Heart left ventricle (tissue), 16 donors: ENCODE measurements around the gene CTNNA3. TPM values are rescaled to one million over a fixed set of nuclear protein-coding genes. Genes with fewer than 3 reads are reported as not detected.

Experiments
- ATAC-seq, 4 donors: fragments of 200-7000 bp; cut with Tn5 transposase; one replicate each; pipeline ENCODE4 v1.9.1; 2020 to 2022; ENCODE audit warnings: moderate library complexity in 4 of 4, mild to moderate bottlenecking in 3 of 4, moderate number of reproducible peaks in 1 of 4
- DNase-seq, 5 donors: peaks; one replicate each; pipeline ENCODE4 v3.0.0-alpha.2; 2020
- H3K27ac ChIP-seq, 12 donors: fragments of 200-600 bp; sonication (generic) in 4 of 12; one replicate each; pipeline versions ENCODE4 v1.5.0 to v1.8.0; 2016 to 2022; ENCODE audit warnings: mild to moderate bottlenecking in 2 of 12
- H3K27me3 ChIP-seq, 9 donors: fragments of 200-600 bp; sonication (generic) in 2 of 9; one replicate each; pipeline versions ENCODE4 v1.5.1 to v1.8.0; 2016 to 2022; ENCODE audit warnings: mild to moderate bottlenecking in 3 of 9
- H3K36me3 ChIP-seq, 9 donors: fragments of 200-600 bp; sonication (generic) in 2 of 9; one replicate each; pipeline versions ENCODE4 v1.5.0 to v1.8.0; 2018 to 2022; ENCODE audit warnings: mild to moderate bottlenecking in 2 of 9
- H3K4me1 ChIP-seq, 12 donors: fragments of 200-600 bp; sonication (generic) in 4 of 12; one replicate each; pipeline versions ENCODE4 v1.5.0 to v1.8.0; 2016 to 2022; ENCODE audit warnings: mild to moderate bottlenecking in 3 of 12
- H3K4me3 ChIP-seq, 12 donors: fragments of 200-600 bp; sonication (generic) in 4 of 12; one replicate each; pipeline versions ENCODE4 v1.5.0 to v1.8.0; 2017 to 2022; ENCODE audit warnings: mild to moderate bottlenecking in 9 of 12, moderate library complexity in 4 of 12
- H3K9me3 ChIP-seq, 12 donors: fragments of 200-600 bp; sonication (generic) in 4 of 12; one replicate each; pipeline versions ENCODE4 v1.5.0 to v1.8.0; 2016 to 2022; ENCODE audit warnings: mild to moderate bottlenecking in 1 of 12
- POLR2A ChIP-seq, 2 donors: fragments of 450-650 bp; IDR thresholded peaks; one replicate each; pipeline ENCODE4 v1.6.1; 2017; ENCODE audit warnings: antibody characterized with exemption in 2 of 2, mild to moderate bottlenecking in 2 of 2, moderate library complexity in 2 of 2
- WGBS, 4 donors: extraction: QIAGEN DNeasy Blood & Tissue Kit in 2 of 4; methylation state at CpG; one replicate each; pipeline versions ENCODE4 v1.1.5 to v1.1.7; 2013 to 2018; 5-methylcytosine and 5-hydroxymethylcytosine counted together
- intact Hi-C, 10 donors: fragments of 100-400 bp; cut with DNase I; formaldehyde crosslinking; loops; one replicate each; pipeline versions ENCODE4 v1.11.1 to v1.14.2; 2022
- polyA plus RNA-seq, 2 donors: library from polyadenylated mRNA; stranded (reverse); fragments of 200-250 nt; gene quantifications; one replicate each; pipeline ENCODE4 v1.2.3, GENCODE V29; 2013
- total RNA-seq, 9 donors: library from RNA; depleted of rRNA in 2 of 9; stranded (reverse); fragments of >200 nt in 2 of 9; fragmentation: NEBNext Ultra II Directional in 3 of 9; extraction: Animal tissue kit (Norgen Biotek cat#: 25700) in 3 of 9; gene quantifications; one replicate each; pipeline versions ENCODE4 v1.1.0 to v1.2.4, GENCODE V29; 2016 to 2023
- TF ChIP-seq, protein P1 (sequence below), 12 donors: fragments of 200-600 bp; sonication (generic) in 4 of 12; IDR thresholded peaks; one replicate each; pipeline versions ENCODE4 v1.5.0 to v1.8.0; 2018 to 2022; ENCODE audit warnings: antibody characterized with exemption in 12 of 12, mild to moderate bottlenecking in 5 of 12
- donor health status: ischemic (EF 13 %, LVEDD 7.1; RV severe dilation, severe dysfunction).
- donor health status: healthy with polysubstance abuse.
- donor health status: DM: no; HTN: yes; CAD: no.
- donor health status: DM: no; HTN: no; CAD: no.
- donor health status: ischemic (EF 25% LVEDD 6.9; RV normal size, moderate dysfunction).
- donor health status: ischemic (EF 25% LVEDD 5.7; RV mildly dilated, moderate dysfunction).
- donor health status: healthy.
- donor health status: DM: yes; HTN: yes; CAD: no.
- donor health status: ischemic (EF 35%, LVEDD 5.7; RV mildly dilated, moderate dysfunction).
- donor health status: nonischemic (EF 11% LVEDD 7.7; RV severe dilation, severe dysfunction).
- donor health status: DM: yes; HTN: yes; CAD: no.
- donor health status: PGD.
- donor health status: ischemic (EF 29% LVEDD 5.4; RV normal size, mild dysfunction).
- donor health status: nonischemic (EF 23%, LVEDD 6.1; RV moderate dilation, normal function).

CTNNA3 gene
- total and polyA plus RNA-seq, 11 donors, result 4.8 to 200 (median 99.0) TPM

DNA sequence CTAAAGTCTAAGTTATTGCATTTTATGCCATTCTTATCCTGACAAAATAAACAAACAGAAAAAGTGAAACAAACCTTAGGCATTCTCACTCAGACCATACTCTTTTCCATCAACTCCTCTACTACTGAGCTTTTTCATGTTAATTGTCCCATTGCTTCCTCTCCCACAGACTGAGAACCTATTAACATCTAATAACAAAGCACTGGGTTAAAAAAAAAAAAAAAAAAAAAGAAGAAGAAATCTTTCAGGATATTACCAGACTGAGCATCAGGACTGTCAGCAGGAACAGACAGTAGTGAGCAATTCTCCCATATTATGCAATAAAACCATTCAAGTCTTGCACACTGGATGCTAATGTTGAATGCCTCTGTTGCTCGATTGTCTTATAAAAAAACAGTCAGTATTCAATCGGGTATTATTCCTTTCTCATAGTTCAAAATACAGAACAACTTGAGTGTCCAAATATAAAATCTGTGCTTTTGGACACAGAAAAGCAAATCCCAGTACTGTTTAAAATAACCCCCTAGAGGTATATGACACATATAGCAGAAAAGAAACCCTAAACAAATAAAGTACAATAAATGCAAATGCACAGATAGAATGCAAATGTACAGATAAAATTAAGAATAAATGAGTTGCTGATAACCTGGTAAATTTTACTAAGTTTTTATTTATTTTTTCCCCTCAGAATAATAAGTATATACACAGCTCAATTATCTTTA lies 1301.5 kb downstream of the CTNNA3 start:
- no peak overlapping the region for H3K4me3 ChIP-seq
- no peak overlapping the region for H3K27ac ChIP-seq
- WGBS, 4 donors, result 76 to 83% (median 79%) methylated on average over 2 of the region's 2 CpGs
- intact Hi-C loops, result no loop called here
- H3K27me3 ChIP-seq, result no peaks in the 10 kb centered on the region
- H3K9me3 ChIP-seq, result no peaks in the 10 kb centered on the region
- H3K36me3 ChIP-seq, result no peaks in the 10 kb centered on the region
- H3K4me1 ChIP-seq, result no peaks in the 10 kb centered on the region
- ATAC-seq (no peak), DNase-seq (no peak)
- TF ChIP-seq, protein P1, sequence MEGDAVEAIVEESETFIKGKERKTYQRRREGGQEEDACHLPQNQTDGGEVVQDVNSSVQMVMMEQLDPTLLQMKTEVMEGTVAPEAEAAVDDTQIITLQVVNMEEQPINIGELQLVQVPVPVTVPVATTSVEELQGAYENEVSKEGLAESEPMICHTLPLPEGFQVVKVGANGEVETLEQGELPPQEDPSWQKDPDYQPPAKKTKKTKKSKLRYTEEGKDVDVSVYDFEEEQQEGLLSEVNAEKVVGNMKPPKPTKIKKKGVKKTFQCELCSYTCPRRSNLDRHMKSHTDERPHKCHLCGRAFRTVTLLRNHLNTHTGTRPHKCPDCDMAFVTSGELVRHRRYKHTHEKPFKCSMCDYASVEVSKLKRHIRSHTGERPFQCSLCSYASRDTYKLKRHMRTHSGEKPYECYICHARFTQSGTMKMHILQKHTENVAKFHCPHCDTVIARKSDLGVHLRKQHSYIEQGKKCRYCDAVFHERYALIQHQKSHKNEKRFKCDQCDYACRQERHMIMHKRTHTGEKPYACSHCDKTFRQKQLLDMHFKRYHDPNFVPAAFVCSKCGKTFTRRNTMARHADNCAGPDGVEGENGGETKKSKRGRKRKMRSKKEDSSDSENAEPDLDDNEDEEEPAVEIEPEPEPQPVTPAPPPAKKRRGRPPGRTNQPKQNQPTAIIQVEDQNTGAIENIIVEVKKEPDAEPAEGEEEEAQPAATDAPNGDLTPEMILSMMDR (IDR thresholded peaks at IDR 0.05), result no peak
- no peak for TF ChIP-seq POLR2A (IDR thresholded peaks at IDR 0.05)

DNA sequence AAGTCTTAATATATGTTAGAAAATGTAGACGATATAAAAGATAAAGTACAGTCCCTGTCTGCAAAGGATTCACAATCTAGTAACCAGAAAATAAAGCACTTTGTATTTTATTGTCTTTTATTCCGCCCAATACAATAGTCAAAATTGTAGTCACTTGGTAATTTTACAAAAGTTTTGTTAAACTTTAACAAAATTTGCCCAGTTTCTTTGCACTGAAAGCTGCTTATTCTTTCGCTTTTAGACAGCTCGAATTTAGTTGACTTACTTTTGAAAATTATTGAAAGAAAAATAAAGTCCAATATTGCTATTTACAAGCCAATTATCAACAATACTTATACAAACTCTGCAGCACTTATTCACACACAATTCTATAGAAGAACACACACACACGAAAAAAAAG lies 1305.1 kb downstream of the CTNNA3 start:
- ATAC-seq (no peak), DNase-seq (no peak)
- no peak overlapping the region for H3K4me3 ChIP-seq
- no peaks in the 10 kb centered on the region for H3K36me3 ChIP-seq
- no peaks in the 10 kb centered on the region for H3K27me3 ChIP-seq
- peaks cover 0 to 6% (median 0%) of the 10 kb centered on the region in 12 donors for H3K9me3 ChIP-seq
- intact Hi-C loops, result no loop called here
- no peak for TF ChIP-seq POLR2A (IDR thresholded peaks at IDR 0.05)
- TF ChIP-seq, protein P1 (IDR thresholded peaks at IDR 0.05), result no peak
- H3K27ac ChIP-seq, result no peak overlapping the region
- 78 to 80% (median 79%) methylated on average over 5 of the region's 5 CpGs for WGBS, 4 donors
- no peaks in the 10 kb centered on the region for H3K4me1 ChIP-seq

DNA sequence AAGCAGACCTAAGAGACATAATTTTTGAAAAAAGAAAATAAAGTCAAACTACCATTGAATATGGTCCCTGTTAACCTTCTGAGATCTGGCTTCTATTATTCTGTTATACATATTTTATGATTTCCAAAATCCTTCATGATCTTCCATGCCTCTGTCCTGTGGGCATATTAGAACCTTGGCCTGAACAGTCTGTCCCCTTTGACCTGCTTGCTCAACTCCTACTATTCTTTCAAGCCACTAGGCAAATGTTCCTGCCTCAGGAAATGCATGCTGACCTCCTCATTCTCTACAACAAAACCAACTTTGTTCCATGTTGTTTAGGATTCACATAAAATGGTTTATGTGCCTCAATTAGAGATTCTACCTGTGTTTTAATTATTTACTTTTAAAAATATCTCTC lies 1315.0 kb downstream of the CTNNA3 start:
- DNase-seq (no peak), ATAC-seq (no peak)
- Histone ChIP-seq H3K36me3 (no peaks in the 10 kb centered on the region), H3K9me3 (no peaks in the 10 kb centered on the region), H3K4me3 (no peak overlapping the region), H3K4me1 (no peaks in the 10 kb centered on the region), H3K27ac (no peak overlapping the region), H3K27me3 (no peaks in the 10 kb centered on the region)
- TF ChIP-seq POLR2A (IDR thresholded peaks at IDR 0.05), result no peak
- TF ChIP-seq, protein P1 (IDR thresholded peaks at IDR 0.05), result no peak
- intact Hi-C loops, result no loop called here

DNA sequence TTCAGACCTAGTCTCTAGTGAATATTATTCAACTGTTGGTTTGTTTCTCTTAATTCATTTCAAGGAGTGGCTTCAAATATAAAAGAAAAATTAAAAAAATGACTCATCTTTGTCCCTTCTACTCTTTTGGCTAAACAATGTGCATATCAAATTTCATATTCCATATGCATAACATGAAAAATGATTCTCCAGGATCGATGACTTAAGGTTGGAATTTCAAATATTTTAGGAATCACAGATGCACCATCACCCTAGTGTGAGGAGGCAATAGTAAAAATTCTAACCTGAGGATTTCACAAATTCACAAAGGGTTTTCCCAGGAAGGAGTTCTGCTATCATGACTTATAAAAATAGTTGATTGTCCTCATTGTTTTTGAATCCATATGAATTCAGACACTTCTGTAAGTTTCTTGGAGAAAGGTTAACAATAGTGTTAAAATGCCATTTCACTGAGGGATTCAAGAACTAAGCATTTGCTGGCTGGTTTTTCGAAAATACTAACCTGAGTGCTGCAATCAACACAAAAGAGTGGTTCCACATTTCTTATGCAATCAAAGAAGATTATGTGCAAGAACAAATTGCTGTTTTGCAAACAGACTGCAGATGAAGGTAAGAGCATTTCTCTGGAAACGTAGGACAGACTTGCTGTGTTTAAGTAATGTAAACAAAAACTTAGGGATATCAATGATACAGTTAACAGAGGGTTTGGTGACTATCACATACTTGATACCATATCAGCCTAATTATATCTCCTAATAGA lies 1317.7 kb downstream of the CTNNA3 start:
- intact Hi-C loops, result no loop called here
- WGBS, 4 donors, result 49 to 56% (median 54%) methylated on average over 3 of the region's 3 CpGs
- H3K27ac ChIP-seq, result no peak overlapping the region
- H3K4me1 ChIP-seq, result no peaks in the 10 kb centered on the region
- no peaks in the 10 kb centered on the region for H3K9me3 ChIP-seq
- H3K27me3 ChIP-seq, result no peaks in the 10 kb centered on the region
- DNase-seq, result no peak
- no peak overlapping the region for H3K4me3 ChIP-seq
- H3K36me3 ChIP-seq, result no peaks in the 10 kb centered on the region
- TF ChIP-seq, protein P1 (IDR thresholded peaks at IDR 0.05), result no peak
- no peak for TF ChIP-seq POLR2A (IDR thresholded peaks at IDR 0.05)
- no peak for ATAC-seq
